Fibroblast of skin of right quadriceps (primary cell): ENCODE data around the gene TLN1.

Experiments
- DNase-seq: peaks from one replicate; pipeline ENCODE4 v3.0.0-alpha.2; 2013

Gene TLN1

DNA sequence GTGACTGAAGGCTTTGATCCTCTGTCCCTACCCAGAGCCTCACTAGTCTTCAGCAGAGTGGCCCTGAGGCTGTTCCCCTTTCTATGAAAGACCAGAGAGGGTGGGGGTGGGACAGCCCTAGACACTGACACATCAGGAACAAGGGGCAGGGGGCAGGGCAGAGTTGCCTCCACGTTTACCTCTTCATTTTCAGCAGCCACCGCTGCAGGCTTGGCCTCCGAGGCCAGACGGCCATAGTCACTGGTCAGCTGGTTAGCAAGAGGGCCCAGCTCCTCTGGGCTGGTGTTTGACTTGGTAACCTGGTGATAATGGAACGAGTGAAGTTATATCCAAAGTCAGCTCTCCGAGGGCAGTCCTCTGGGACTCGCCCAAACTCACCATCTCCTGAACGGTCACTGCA, 26.6 kb downstream of the TLN1 start:
- no peak for DNase-seq

GRCh38 chr9:35703906-35704672, 27.9 kb downstream of the TLN1 start:
- no peak for DNase-seq

DNA sequence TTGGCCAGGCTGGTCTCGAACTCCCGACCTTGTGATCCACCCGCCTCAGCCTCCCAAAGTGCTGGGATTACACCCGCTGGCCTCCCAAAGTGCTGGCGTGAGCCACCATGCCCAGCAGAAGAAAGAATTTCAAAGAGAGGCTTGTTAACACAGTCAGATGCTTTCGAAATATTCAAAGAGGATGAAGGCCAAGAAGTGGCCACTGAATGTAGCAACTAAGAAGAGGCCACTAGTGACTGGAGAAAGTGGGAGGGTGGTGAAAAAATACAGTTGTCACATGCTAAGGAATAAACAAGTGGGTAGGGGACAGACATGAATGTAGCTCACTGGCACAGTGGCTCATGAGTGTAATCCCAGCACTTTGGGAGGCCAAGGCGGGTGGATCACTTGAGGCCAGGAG, 29.3 kb downstream of the TLN1 start:
- DNase-seq, result no peak

DNA sequence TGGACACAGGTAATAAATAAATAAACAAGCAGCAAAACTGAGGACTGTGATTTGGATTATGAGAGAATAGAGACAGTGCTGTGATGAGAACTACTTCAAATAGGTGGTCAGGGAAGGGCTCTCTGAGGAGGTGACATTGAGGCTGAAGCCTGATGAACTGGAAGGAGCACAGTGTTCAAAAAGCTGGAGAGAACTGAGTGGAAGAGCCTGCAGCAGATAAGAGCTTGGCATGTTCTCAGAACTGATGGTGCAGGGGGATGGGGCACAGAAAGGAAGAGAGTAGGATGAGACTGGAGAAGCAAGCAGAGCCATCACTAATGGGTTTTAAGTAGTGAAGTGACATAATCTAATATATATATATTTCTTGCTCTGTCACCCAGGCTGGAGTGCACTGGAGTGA, 31.1 kb downstream of the TLN1 start:
- DNase-seq, result no peak

DNA sequence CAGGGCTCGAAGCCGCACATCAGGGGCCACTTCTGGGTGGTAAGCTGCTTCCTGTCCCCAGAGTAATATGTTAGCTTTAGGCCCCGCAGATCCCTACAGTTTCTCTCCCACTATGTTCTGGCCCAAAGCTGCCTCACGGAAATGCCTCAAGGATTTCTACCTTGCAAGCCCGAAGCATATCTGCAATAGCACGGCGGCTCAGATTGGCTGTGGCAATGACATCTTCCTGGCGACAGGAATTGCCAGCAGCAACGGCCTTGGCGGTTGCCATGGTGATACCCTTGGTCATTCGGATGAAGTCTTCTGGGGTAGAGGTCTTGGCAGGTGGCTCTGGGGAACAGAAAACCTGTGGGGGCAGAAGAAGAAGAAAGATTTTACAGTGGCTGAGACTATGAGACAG, 32.0 kb downstream of the TLN1 start:
- DNase-seq, result no peak

- DNase-seq, result no peak
These were observed 33.8 kb downstream of the TLN1 start for GRCh38 chr9:35698231-35698630.

DNA sequence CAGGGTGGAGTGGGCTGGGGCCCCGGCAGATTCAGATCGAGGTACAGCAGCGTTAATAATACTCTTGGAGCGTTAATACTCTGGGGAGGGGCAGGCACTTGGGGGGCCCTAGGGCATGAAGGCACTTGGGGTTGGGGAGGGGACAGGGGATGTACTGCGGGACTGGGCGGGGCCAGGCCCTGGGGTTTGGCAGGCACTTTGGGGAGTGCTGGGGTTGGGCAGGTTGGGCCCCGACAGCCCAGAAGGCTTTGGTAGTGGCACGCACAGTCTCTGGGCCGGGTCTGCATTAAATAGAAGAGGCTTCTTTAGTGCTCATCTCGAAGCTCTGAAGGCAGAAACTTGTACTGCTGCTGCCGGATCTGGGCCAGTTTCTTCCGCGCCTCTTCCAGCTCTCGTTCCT, 34.5 kb downstream of the TLN1 start:
- DNase-seq, result no peak

DNA sequence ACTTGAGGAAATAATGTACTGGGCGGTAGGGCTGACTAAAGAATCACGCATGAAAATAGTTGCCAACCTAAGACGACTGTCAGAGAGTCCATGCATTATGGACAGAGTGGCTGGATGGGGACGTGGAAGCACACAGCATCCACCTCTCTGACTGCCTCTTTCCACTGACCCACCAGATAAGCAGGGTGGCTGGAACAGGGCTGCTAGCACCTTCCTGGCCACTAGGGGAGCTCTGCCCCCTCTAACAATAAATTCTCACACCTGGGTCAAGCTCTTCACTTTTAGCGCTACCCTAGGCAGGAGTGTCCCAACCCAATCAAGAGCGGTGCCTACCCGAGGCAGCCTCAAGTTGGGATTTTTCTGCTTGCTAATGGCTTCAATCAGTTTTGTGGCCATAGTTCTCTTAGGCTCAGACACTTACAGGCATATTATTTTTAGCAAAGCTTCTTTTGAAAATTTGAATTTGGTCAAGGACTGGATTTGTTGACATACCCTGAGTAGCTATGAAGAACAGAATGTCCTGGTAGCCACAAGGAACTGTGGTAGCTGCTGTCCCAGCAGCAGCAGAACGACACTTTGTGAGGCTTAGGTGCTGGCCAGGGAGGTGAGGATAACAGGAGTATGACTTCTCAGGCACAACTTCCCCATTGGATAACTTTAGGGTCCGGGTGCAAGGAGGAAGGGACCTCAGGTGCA, 35.3 kb downstream of the TLN1 start:
- peak; percentile 32 for DNase-seq

DNA sequence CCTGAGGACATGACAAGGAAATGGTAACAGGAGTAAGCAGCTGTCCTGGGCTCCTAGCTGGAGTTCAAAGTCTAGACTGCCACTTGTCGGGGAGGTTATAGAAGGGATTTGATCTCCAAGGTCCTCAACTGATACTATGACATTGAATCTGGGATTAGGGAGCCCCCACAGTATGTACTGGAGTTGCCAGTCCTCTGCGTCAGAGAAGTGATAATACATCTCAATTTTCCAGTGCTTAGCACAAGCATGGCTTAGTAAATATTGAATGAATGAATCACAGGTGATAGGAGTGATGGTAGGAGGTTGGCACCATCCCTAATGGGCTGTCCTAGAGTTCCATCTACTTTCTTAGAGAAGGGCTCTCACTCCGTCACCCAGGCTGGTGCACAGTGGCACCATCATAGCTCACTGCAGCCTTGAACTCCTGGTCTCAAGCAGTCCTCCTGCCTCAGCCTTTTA, 36.0 kb downstream of the TLN1 start:
- no peak for DNase-seq

GRCh38 chr9:35691757-35692301, 40.2 kb downstream of the TLN1 start:
- peak; percentile 26 for DNase-seq

GRCh38 chr9:35691334-35691650, 40.7 kb downstream of the TLN1 start:
- no peak for DNase-seq

- DNase-seq, result peak; percentile 92
These were observed 41.2 kb downstream of the TLN1 start for GRCh38 chr9:35690614-35691333.

DNA sequence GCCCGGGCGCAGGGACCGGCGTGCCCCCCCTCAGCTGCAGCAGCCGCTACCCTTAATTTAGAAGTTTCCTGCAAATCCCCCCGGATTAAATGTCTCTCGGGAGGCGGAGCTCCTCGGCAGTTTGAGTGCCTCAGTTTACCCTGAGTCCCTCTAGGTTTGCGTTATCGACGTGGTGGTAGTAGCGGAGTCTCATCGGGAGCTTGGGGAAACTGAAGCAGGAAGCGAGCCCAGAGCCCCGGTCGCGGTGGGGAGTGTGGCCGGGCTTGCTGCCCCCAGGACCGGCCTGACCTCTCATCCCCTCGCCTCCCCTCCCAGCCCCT, 41.7 kb downstream of the TLN1 start:
- DNase-seq, result no peak

DNA sequence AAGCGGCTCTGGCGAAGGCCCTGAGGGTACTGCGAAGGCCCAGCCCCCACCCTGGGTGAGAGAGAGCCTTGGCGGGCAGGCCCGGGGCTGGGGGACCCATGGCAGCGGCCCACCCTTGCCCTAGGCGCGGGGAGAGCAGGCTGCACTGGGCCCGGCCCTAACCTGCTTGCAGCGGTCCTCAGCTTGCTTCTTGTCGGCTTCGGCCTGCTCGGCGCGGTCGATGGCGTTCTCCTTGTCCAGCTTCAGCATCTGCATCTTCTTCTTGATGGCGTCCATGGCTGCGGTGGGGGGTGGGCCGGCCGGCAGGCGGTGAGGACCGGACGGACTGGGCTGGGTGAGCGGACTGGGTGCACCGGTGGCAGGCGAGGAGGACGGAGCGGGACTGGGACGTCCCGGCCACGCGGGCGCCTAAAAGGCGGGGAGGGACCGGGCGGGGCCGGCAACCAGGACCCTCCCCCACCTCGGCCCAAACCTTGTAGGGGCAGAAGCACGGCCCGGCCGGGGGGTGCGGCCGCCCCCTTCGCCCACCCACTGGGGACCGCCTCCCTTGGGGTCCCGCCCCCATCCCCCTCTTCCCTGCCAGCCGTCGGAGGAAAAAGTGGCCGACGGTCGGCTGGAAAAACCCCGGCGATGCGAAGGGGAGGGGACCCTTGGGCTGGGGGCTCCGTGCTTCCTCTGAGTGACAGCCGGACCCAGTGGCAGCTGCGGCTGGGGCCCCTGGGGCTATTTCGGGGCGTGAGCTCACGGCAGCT, 42.3 kb downstream of the TLN1 start, which contains the start of gene TPM2:
Gene TPM2 (minus strand): TSS at position 384 of the 752 bp plus-strand sequence. CDS start 108 bp downstream, at position 276.
- DNase-seq, result peak; percentile 95

DNA sequence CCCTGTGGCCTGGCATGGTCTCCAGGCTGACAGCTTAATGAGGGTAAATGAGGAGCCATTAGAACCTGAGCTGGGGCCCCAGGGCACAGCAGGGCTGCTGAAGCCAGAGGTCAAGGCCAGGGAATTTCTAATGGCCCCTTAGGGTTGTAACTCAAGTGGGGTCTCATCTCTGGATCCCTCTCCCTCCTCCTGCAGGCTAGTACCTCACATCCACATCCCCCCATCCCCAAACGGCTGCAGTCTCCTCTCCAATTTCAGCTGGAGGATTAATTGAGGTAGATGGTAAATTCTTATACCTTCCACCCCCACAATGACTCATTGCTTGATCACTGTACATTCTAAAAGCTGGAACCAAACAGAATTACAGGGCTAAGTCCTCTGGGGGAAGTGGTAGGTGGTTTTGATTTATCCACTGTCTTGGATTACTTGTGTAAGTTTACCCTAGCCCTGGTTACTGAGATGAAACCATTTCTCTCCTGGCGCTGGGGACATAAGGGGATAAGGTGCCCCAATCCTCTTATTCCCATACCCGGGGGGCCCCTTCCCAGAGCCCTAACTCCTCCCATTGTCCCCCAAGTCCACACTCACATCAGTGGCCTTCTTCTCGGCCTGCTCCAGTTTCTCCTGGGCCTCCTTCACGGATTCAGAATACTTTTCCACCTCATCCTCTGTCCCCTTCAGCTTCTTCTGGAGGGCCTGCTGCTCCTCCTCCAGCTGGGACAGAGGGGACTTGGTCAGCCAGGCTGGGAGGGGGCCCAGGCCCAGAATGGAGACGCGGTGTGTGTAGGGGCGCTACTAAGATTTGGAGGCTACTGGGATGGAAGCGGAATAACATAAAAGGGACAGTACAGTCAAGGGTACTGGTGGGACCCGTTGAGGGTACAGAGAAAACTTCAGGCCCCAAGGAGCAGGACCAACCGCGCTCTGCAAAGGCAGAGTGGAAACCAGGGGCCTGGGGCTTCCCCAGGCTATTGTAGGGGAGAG, 43.1 kb downstream of the TLN1 start:
- peak; percentile 91 for DNase-seq

DNA sequence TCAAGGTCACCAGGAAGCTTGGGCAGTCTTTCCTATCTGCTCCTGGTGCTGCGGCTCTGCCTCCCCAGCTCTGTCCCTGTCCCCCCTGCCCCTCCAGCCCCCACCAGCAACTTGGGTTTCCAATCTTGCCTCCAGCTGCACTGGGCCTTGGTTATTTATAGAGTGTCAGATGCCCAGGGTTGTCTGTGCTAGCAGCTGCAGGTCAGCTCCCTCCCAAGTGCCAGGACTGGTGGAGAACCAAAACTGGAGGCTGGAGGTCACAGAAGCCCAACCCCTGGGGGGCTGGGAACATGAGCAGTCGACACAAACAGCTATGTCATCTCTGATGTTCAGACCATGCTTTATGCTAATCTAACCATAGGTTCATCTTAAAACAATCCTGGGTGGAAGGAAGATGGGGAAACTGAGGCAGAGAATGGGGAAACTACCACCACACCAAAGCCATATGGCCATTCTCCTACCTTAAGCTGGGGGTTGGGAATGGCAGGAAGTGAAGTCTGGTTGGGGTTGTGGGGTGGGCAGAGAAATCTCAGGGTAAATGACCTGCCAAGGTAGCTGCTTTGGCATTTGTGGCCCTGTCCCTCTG, 43.9 kb downstream of the TLN1 start:
- no peak for DNase-seq

GRCh38 chr9:35687306-35687705, 44.7 kb downstream of the TLN1 start:
- no peak for DNase-seq

GRCh38 chr9:35686222-35687203, 45.5 kb downstream of the TLN1 start:
- DNase-seq, result peak; percentile 47

DNA sequence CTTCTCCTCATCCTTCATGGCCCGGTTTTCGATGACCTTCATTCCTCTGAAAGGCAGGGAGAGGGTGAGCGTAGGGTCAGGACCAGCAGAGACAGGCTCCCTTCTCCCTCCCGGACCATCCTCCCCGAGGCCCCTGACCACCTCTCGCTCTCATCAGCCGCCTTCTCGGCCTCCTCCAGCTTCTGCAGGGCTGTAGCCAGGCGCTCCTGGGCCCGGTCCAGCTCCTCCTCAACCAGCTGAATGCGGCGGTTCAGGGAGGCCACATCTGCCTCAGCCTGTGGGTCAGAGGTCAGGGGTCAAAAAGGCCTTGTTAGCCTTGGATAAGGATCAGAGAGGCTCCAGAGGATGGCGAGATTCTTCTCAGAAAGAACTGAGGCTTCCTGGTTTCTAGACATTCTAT, 46.5 kb downstream of the TLN1 start:
- no peak for DNase-seq

- no peak for DNase-seq
These were observed 47.1 kb downstream of the TLN1 start for GRCh38 chr9:35684921-35685320.
